Measurements from ENCODE around the gene ZNF343. TPM values are rescaled to one million over a fixed set of nuclear protein-coding genes. Genes with fewer than 3 reads are reported as not detected.

Gene ZNF343
- total RNA-seq, 1 donor from 2014 or later = 11.0 TPM

- Histone ChIP-seq H3K27ac (no peak overlapping the region), H3K27me3 (no peaks in the 10 kb centered on the region), H3K4me3 (no peak overlapping the region), H3K36me3 (no peaks in the 10 kb centered on the region), H3K9me3 (no peaks in the 10 kb centered on the region), H3K4me1 (no peaks in the 10 kb centered on the region)
- no peak for TF ChIP-seq POLR2A (IDR thresholded peaks at IDR 0.05)
- intact Hi-C loops (cut with DNase I) = no loop called here
- DNase-seq (ENCODE audit: extremely low spot score in 2 of 2) = no peak
Observed at GRCh38 chr20:2542361-2542760, 33.6 kb upstream of the ZNF343 start.

GRCh38 chr20:2541940-2542339 is 33.2 kb upstream of the ZNF343 start:
- TF ChIP-seq POLR2A (IDR thresholded peaks at IDR 0.05) (no peak), POLR2AphosphoS5 (IDR thresholded peaks at IDR 0.05; ENCODE audit: insufficient read depth in 1 of 2, low read depth in 1 of 2) (no peak)
- TF ChIP-seq, protein P1, sequence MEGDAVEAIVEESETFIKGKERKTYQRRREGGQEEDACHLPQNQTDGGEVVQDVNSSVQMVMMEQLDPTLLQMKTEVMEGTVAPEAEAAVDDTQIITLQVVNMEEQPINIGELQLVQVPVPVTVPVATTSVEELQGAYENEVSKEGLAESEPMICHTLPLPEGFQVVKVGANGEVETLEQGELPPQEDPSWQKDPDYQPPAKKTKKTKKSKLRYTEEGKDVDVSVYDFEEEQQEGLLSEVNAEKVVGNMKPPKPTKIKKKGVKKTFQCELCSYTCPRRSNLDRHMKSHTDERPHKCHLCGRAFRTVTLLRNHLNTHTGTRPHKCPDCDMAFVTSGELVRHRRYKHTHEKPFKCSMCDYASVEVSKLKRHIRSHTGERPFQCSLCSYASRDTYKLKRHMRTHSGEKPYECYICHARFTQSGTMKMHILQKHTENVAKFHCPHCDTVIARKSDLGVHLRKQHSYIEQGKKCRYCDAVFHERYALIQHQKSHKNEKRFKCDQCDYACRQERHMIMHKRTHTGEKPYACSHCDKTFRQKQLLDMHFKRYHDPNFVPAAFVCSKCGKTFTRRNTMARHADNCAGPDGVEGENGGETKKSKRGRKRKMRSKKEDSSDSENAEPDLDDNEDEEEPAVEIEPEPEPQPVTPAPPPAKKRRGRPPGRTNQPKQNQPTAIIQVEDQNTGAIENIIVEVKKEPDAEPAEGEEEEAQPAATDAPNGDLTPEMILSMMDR (IDR thresholded peaks at IDR 0.05) = no peak
- DNase-seq (ENCODE audit: extremely low spot score in 2 of 2) = no peak
- Histone ChIP-seq H3K27me3 (no peaks in the 10 kb centered on the region), H3K4me1 (no peaks in the 10 kb centered on the region), H3K9me3 (no peaks in the 10 kb centered on the region), H3K27ac (no peak overlapping the region), H3K36me3 (no peaks in the 10 kb centered on the region), H3K4me3 (no peak overlapping the region)
- intact Hi-C loops (cut with DNase I) = no loop called here

DNA sequence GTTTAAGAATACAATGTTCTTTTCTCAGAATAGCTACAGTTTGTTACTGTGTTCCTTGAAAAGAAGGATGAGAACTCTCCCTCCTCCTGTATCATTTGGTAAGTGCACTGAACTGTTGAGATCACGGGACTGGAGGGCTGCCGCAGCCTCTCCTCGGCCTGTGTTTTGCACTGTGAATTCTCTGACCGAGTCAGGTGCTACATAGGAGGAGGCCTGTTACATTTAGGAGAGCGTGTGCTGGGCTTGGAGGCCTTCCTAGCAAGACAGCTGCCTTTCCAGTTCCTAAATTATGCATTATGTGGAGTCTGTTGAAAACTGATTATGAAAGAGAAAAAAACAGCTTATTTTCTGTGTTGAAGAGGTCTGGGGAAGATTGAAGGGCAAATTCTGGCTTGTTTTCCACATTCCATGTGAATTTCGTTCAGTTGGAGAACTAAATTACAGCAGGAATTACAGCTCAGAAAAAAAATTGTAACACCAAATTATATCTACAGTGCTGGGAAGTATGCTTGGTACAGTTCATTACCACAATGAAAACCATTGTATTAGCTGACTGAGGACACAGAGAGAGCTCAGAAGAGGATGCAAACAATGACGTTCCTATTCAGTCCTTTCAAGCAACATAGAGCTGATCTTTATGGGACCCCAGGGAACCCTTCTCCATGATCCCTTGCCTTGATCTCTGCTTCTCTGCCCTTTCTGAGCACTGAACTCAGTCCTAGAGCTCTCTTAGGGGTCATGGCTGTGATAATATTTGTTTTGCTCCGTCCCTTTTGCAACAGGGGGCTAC is 30.4 kb upstream of the ZNF343 start:
- Histone ChIP-seq H3K9me3 (no peaks in the 10 kb centered on the region), H3K27ac (no peak overlapping the region), H3K36me3 (no peaks in the 10 kb centered on the region), H3K27me3 (no peaks in the 10 kb centered on the region), H3K4me1 (no peaks in the 10 kb centered on the region), H3K4me3 (no peak overlapping the region)
- no peak for DNase-seq (ENCODE audit: extremely low spot score in 2 of 2)
- intact Hi-C loops (cut with DNase I) = loop anchor here (10.0 kb wide), 1 partner anchor 116 kb away; the partner anchor contains the start of gene NOP56
- no peak for TF ChIP-seq POLR2AphosphoS5 (IDR thresholded peaks at IDR 0.05; ENCODE audit: insufficient read depth in 1 of 2, low read depth in 1 of 2)
- TF ChIP-seq, protein P1 (IDR thresholded peaks at IDR 0.05) = no peak
- no peak for TF ChIP-seq POLR2A (IDR thresholded peaks at IDR 0.05)

GRCh38 chr20:2538356-2538755 is 29.6 kb upstream of the ZNF343 start:
- Histone ChIP-seq H3K27me3 (no peaks in the 10 kb centered on the region), H3K4me3 (no peak overlapping the region), H3K4me1 (no peaks in the 10 kb centered on the region), H3K27ac (no peak overlapping the region), H3K36me3 (no peaks in the 10 kb centered on the region), H3K9me3 (no peaks in the 10 kb centered on the region)
- TF ChIP-seq, protein P1 (IDR thresholded peaks at IDR 0.05) = no peak
- no peak for TF ChIP-seq POLR2A (IDR thresholded peaks at IDR 0.05)
- TF ChIP-seq POLR2AphosphoS5 (IDR thresholded peaks at IDR 0.05; ENCODE audit: insufficient read depth in 1 of 2, low read depth in 1 of 2) = no peak
- intact Hi-C loops (cut with DNase I) = loop anchor here (10.0 kb wide), 1 partner anchor 116 kb away; the partner anchor contains the start of gene NOP56
- DNase-seq (ENCODE audit: extremely low spot score in 2 of 2) = no peak

DNA sequence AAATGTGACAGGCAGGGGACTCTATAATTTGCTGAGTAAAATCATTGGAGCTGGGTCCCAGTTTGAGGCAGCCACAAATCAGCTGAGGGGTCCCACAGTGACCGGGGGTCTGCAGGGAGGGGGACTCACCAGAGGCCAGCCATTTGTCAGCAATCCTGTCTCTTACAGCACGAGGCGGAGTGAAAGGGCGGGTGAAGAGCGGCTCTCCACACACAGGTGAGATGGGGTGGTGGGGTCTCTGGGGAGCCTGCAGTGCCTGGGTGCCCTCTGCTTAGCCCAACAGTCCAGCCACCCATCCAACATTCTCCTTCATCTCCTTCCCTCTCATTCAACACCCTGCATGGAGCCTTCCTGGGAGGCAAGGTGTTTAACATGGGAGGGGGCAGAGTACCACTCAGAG is 28.4 kb upstream of the ZNF343 start:
- Histone ChIP-seq H3K4me3 (no peak overlapping the region), H3K36me3 (no peaks in the 10 kb centered on the region), H3K4me1 (no peaks in the 10 kb centered on the region), H3K9me3 (no peaks in the 10 kb centered on the region), H3K27ac (no peak overlapping the region), H3K27me3 (no peaks in the 10 kb centered on the region)
- no peak for DNase-seq (ENCODE audit: extremely low spot score in 2 of 2)
- TF ChIP-seq POLR2AphosphoS5 (IDR thresholded peaks at IDR 0.05; ENCODE audit: insufficient read depth in 1 of 2, low read depth in 1 of 2) = no peak
- no peak for TF ChIP-seq POLR2A (IDR thresholded peaks at IDR 0.05)
- TF ChIP-seq, protein P1 (IDR thresholded peaks at IDR 0.05) = no peak
- intact Hi-C loops (cut with DNase I) = loop anchor here (10.0 kb wide), 1 partner anchor 118 kb away; the partner anchor contains the start of gene NOP56

All from vagina (tissue), 2 donors.